B cell (primary cell): Measurements from ENCODE around the gene CTNNA2. TPM values are rescaled to one million over a fixed set of nuclear protein-coding genes. Genes with fewer than 3 reads are reported as not detected.

Source experiments
- ATAC-seq: fragments of 200-7000 bp; cut with Tn5 transposase; one replicate; pipeline ENCODE4 v1.10.0; 2021; ENCODE audit warnings: low read depth, mild to moderate bottlenecking, moderate number of reproducible peaks, moderate library complexity
- CTCF ChIA-PET: fragments of 350-600 bp; sonication (Branson Sonifier 250); formaldehyde crosslinking; loops from one replicate; lab custom pipeline; 2021; ENCODE audit warnings: antibody characterized with exemption, inconsistent platforms; lab: Charles Lee
- POLR2A ChIA-PET: fragments of 350-600 bp; sonication (Branson Sonifier 250); formaldehyde crosslinking; loops from one replicate; lab custom pipeline; 2021; ENCODE audit warnings: antibody characterized with exemption; lab: Charles Lee
- DNase-seq: peaks from one replicate; pipeline ENCODE4 v3.0.0; 2013
- H2AFZ ChIP-seq: 2 replicates; pipeline ENCODE4 v1.6.1; 2012; ENCODE audit warnings: mild to moderate bottlenecking, low read depth, low read length; ENCODE audit not compliant: insufficient read depth, poor library complexity, severe bottlenecking
- H3K27ac ChIP-seq, 2 donors: 1 replicate in 1 of 2; 2 replicates in 1 of 2; pipeline ENCODE4 v1.5.1; 2012 to 2013; ENCODE audit warnings: low read length in 2 of 2, mild to moderate bottlenecking in 2 of 2, moderate library complexity in 1 of 2
- H3K27me3 ChIP-seq, 4 experiments: fragments of 200-600 bp in 1 of 4; sonication (generic) in 1 of 4; replicated peaks in 1 of 4; 1 replicate in 2 of 4; 2 replicates in 2 of 4; pipeline versions ENCODE4 v1.6.1 to v1.7.0; 2013 to 2016; ENCODE audit warnings: low read length in 3 of 4, mild to moderate bottlenecking in 2 of 4, mixed read lengths in 1 of 4, moderate library complexity in 1 of 4; ENCODE audit not compliant: insufficient read depth in 4 of 4, control insufficient read depth in 3 of 4; ENCODE audit errors: control extremely low read depth in 1 of 4
- H3K36me3 ChIP-seq, 2 experiments: replicated peaks in 1 of 2; 1 replicate in 1 of 2; 2 replicates in 1 of 2; pipeline versions ENCODE4 v1.6.1 to v1.7.1; 2013; ENCODE audit warnings: low read length in 1 of 2; ENCODE audit not compliant: insufficient read depth in 2 of 2, control insufficient read depth in 1 of 2; ENCODE audit errors: control extremely low read depth in 1 of 2, extremely low read depth in 1 of 2
- H3K4me1 ChIP-seq, 2 donors: fragments of 200-600 bp in 1 of 2; sonication (generic) in 1 of 2; 1 replicate in 1 of 2; 2 replicates in 1 of 2; pipeline versions ENCODE4 v1.5.1 to v1.6.1; 2013 to 2017; ENCODE audit warnings: low read length in 2 of 2; ENCODE audit not compliant: control insufficient read depth in 2 of 2, insufficient read depth in 2 of 2
- H3K4me2 ChIP-seq: replicated peaks from 2 replicates; pipeline ENCODE3; 2012; ENCODE audit warnings: mild to moderate bottlenecking, low read depth, low read length; ENCODE audit not compliant: poor library complexity, severe bottlenecking
- H3K4me3 ChIP-seq, 5 experiments: fragments of 200-600 bp in 1 of 5; sonication (generic) in 1 of 5; 1 replicate in 3 of 5; 2 replicates in 2 of 5; pipeline versions ENCODE4 v1.5.1 to v1.7.0; 2011 to 2016; ENCODE audit warnings: low read length in 4 of 5, mild to moderate bottlenecking in 4 of 5, low read depth in 2 of 5, control low read depth in 1 of 5, moderate library complexity in 1 of 5; ENCODE audit not compliant: insufficient read depth in 1 of 5; ENCODE audit errors: control extremely low read depth in 1 of 5, extremely low read depth in 1 of 5
- H3K79me2 ChIP-seq: fragments of 200-600 bp; sonication (generic); one replicate; pipeline ENCODE4 v1.6.0; 2016; ENCODE audit warnings: low read length; ENCODE audit not compliant: control insufficient read depth, insufficient read depth
- H3K9ac ChIP-seq: fragments of 200-600 bp; sonication (generic); 2 replicates; pipeline ENCODE4 v1.6.1; 2017; ENCODE audit warnings: mild to moderate bottlenecking, low read length, moderate library complexity
- H3K9me3 ChIP-seq, 3 donors: one replicate each; pipeline versions ENCODE4 v1.6.1 to v1.7.1; 2013; ENCODE audit warnings: low read length in 2 of 3; ENCODE audit not compliant: control insufficient read depth in 2 of 3, insufficient read depth in 1 of 3; ENCODE audit errors: control extremely low read depth in 1 of 3
- H4K20me1 ChIP-seq: 2 replicates; pipeline ENCODE4 v1.6.0; 2012; ENCODE audit warnings: mild to moderate bottlenecking, low read length; ENCODE audit not compliant: insufficient read depth, control insufficient read depth, poor library complexity, severe bottlenecking
- H3K27ac Mint-ChIP-seq: one replicate; pipeline ENCODE4 v1.8.0; 2021; ENCODE audit warnings: mixed read lengths
- H3K27me3 Mint-ChIP-seq: one replicate; pipeline ENCODE4 v1.8.0; 2021; ENCODE audit warnings: mixed read lengths
- H3K4me1 Mint-ChIP-seq: one replicate; pipeline ENCODE4 v1.8.0; 2021; ENCODE audit warnings: mixed read lengths
- H3K4me3 Mint-ChIP-seq: one replicate; pipeline ENCODE4 v1.8.0; 2021; ENCODE audit warnings: mixed read lengths
- H3K9me3 Mint-ChIP-seq: one replicate; pipeline ENCODE4 v1.8.0; 2022; ENCODE audit warnings: mixed read lengths; ENCODE audit not compliant: insufficient read depth
- EZH2 ChIP-seq: IDR thresholded peaks from 2 replicates; pipeline ENCODE4 v1.6.1; 2012; ENCODE audit warnings: borderline replicate concordance, low read depth, mild to moderate bottlenecking, moderate library complexity, low read length; ENCODE audit not compliant: insufficient read depth, poor library complexity, severe bottlenecking
- WGBS: methylation state at CpG from one replicate; pipeline ENCODE4 v1.1.5; 2013; ENCODE audit warnings: missing lambda C conversion rate; ENCODE audit not compliant: insufficient coverage; 5-methylcytosine and 5-hydroxymethylcytosine counted together
- intact Hi-C: fragments of 100-400 bp; cut with micrococcal nuclease; formaldehyde crosslinking; loops from one replicate; pipeline ENCODE4 v1.10.0; 2022
- polyA plus RNA-seq: library from polyadenylated mRNA; depleted of rRNA; stranded (reverse); fragments of >200 nt; gene quantifications from 2 replicates; pipeline ENCODE4 v1.2.3, GENCODE V29; 2012
- total RNA-seq, 2 donors: library from RNA; stranded (reverse); fragments of 120-200 nt in 1 of 2; gene quantifications; 1 replicate in 1 of 2; 2 replicates in 1 of 2; pipeline versions ENCODE4 v1.2.3 to v1.2.4, GENCODE V29; 2013 to 2022
- TF ChIP-seq, protein P1 (sequence below): fragments of 200-600 bp; IDR thresholded peaks from one replicate; pipeline ENCODE4 v1.8.0; 2022; ENCODE audit warnings: antibody characterized with exemption, mild to moderate bottlenecking

CTNNA2 gene
- total and polyA plus RNA-seq, 2 donors (not counting 1 experiment from before 2014, with no cell fraction given) = not detected

DNA sequence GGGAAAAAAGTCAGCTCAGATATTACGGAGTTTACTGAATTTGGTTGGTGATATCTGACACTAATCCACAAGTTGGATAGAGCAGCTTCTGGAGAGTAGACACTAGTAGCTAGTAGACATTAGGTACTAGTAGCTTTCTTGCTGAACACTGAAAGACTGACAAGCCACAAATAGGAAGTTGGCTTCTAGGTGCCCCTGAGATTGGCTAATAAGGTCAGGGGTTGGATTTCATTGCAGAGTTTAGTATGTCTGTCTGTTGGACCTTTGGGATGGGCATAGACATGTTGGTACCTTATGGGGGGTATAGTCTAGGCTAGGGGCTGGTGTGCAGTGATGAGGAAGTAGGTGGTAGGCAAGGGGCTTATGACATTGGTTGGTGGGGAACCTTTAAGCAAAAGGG is 956.6 kb downstream of the CTNNA2 start:
- H3K9me3 ChIP-seq = peaks cover 0 to 6% (median 0%) of the 10 kb centered on the region in 3 donors
- DNase-seq = no peak
- H3K27me3 Mint-ChIP-seq = no peaks in the 10 kb centered on the region
- no peaks in the 10 kb centered on the region for H4K20me1 ChIP-seq
- ChIA-PET POLR2A (no interaction called here), CTCF (no interaction called here)
- H3K4me1 Mint-ChIP-seq = no peaks in the 10 kb centered on the region
- H3K4me3 Mint-ChIP-seq = no peak overlapping the region
- H3K4me3 ChIP-seq = no peak overlapping the region
- ATAC-seq = no peak
- no peaks in the 10 kb centered on the region for H3K4me1 ChIP-seq
- H3K79me2 ChIP-seq = no peaks in the 10 kb centered on the region
- TF ChIP-seq EZH2 = no peak
- TF ChIP-seq, protein P1, sequence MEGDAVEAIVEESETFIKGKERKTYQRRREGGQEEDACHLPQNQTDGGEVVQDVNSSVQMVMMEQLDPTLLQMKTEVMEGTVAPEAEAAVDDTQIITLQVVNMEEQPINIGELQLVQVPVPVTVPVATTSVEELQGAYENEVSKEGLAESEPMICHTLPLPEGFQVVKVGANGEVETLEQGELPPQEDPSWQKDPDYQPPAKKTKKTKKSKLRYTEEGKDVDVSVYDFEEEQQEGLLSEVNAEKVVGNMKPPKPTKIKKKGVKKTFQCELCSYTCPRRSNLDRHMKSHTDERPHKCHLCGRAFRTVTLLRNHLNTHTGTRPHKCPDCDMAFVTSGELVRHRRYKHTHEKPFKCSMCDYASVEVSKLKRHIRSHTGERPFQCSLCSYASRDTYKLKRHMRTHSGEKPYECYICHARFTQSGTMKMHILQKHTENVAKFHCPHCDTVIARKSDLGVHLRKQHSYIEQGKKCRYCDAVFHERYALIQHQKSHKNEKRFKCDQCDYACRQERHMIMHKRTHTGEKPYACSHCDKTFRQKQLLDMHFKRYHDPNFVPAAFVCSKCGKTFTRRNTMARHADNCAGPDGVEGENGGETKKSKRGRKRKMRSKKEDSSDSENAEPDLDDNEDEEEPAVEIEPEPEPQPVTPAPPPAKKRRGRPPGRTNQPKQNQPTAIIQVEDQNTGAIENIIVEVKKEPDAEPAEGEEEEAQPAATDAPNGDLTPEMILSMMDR = no peak
- H3K27ac ChIP-seq = no peak overlapping the region
- H3K27ac Mint-ChIP-seq = no peak overlapping the region
- intact Hi-C loops = no loop called here
- H3K9ac ChIP-seq = no peak overlapping the region
- H3K4me2 ChIP-seq = no peak overlapping the region
- no peaks in the 10 kb centered on the region for H3K27me3 ChIP-seq
- H2AFZ ChIP-seq = no peak overlapping the region
- peaks cover 6% of the 10 kb centered on the region for H3K9me3 Mint-ChIP-seq
- WGBS = 100% methylated on average over 1 of the region's 1 CpG
- no peaks in the 10 kb centered on the region for H3K36me3 ChIP-seq

DNA sequence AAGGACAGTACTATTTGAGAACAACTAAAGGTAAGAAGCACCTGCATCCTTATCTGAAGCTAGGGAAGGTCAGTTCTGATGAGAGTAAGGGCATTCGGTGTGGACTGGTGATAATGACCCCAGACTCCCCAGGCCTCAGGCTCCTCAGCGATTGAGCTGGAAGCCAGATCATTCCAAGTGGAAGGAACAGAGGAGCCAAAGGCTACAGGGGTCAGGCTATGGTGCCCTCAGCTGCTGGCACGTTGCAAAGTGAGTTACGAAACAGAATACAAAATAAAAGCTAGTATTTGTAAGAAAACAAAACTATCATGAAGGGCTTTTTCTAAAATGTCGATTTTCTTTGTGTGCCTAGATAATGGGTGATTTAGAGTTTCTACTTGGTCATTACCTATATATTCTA is 960.2 kb downstream of the CTNNA2 start:
- TF ChIP-seq EZH2 = no peak
- TF ChIP-seq, protein P1 = no peak
- no peaks in the 10 kb centered on the region for H3K27me3 Mint-ChIP-seq
- H3K4me3 ChIP-seq = no peak overlapping the region
- H3K4me1 ChIP-seq = no peaks in the 10 kb centered on the region
- intact Hi-C loops = no loop called here
- no peaks in the 10 kb centered on the region for H4K20me1 ChIP-seq
- H3K36me3 ChIP-seq = no peaks in the 10 kb centered on the region
- 95% methylated on average over 2 of the region's 5 CpGs for WGBS
- ChIA-PET CTCF (no interaction called here), POLR2A (no interaction called here)
- peaks cover 10% of the 10 kb centered on the region for H3K9me3 Mint-ChIP-seq
- no peaks in the 10 kb centered on the region for H3K4me1 Mint-ChIP-seq
- H3K9me3 ChIP-seq = peaks cover 0 to 6% (median 0%) of the 10 kb centered on the region in 3 donors
- no peak overlapping the region for H3K9ac ChIP-seq
- no peak overlapping the region for H3K4me3 Mint-ChIP-seq
- H2AFZ ChIP-seq = no peak overlapping the region
- ATAC-seq (no peak), DNase-seq (no peak)
- no peaks in the 10 kb centered on the region for H3K27me3 ChIP-seq
- no peaks in the 10 kb centered on the region for H3K79me2 ChIP-seq
- no peak overlapping the region for H3K27ac Mint-ChIP-seq
- no peak overlapping the region for H3K27ac ChIP-seq
- H3K4me2 ChIP-seq = no peak overlapping the region
